Panc1 (cell line): Measurements from ENCODE around the gene PCDH15. TPM values are rescaled to one million over a fixed set of nuclear protein-coding genes. Genes with fewer than 3 reads are reported as not detected.

Experiments used
- ATAC-seq: fragments of 200-7000 bp; cut with Tn5 transposase; 2 replicates; pipeline ENCODE4 v1.9.1; 2020; ENCODE audit warnings: mild to moderate bottlenecking, moderate library complexity
- BruUV-seq: library from RNA; stranded (reverse); fragments of 400-500 nt; replicated peaks from 2 replicates; lab custom pipeline; 2021; lab: Mats Ljungman, UMichigan
- CTCF ChIA-PET: fragments of 300-600 bp; sonication (Branson Sonifier 250); formaldehyde crosslinking; loops from one replicate; lab custom pipeline; 2022; ENCODE audit warnings: antibody characterized with exemption; lab: Charles Lee
- POLR2A ChIA-PET: fragments of 300-600 bp; sonication (Branson Sonifier 250); formaldehyde crosslinking; loops from one replicate; lab custom pipeline; 2022; ENCODE audit warnings: antibody characterized with exemption; lab: Charles Lee
- DNase-seq: peaks from one replicate; pipeline ENCODE4 v3.0.0-alpha.2; 2010; ENCODE audit warnings: low read depth, low spot score
- H3K27ac ChIP-seq: 2 replicates; pipeline ENCODE4 v1.5.1; 2011; ENCODE audit warnings: mild to moderate bottlenecking, low read length, inconsistent platforms
- H3K27me3 ChIP-seq: fragments of 200-500 bp; sonication (Bioruptor generic); 2 replicates; pipeline ENCODE4 v1.6.0; 2014; ENCODE audit warnings: low read length, inconsistent platforms; ENCODE audit not compliant: control insufficient read depth, insufficient read depth
- H3K36me3 ChIP-seq: fragments of 200-500 bp; sonication (Bioruptor generic); 2 replicates; pipeline ENCODE4 v1.5.1; 2014; ENCODE audit warnings: inconsistent platforms, mild to moderate bottlenecking, low read length, moderate library complexity; ENCODE audit not compliant: control insufficient read depth, insufficient read depth
- H3K4me1 ChIP-seq: 2 replicates; pipeline ENCODE4 v1.5.1; 2011; ENCODE audit warnings: inconsistent platforms, mild to moderate bottlenecking, low read length, moderate library complexity; ENCODE audit not compliant: control insufficient read depth, insufficient read depth
- H3K4me3 ChIP-seq, 2 experiments: 2 replicates each; pipeline ENCODE4 v1.5.1; 2011 to 2012; ENCODE audit warnings: low read depth in 2 of 2, low read length in 2 of 2, mild to moderate bottlenecking in 2 of 2, inconsistent platforms in 1 of 2, moderate library complexity in 1 of 2
- H3K9me3 ChIP-seq: fragments of 200-500 bp; sonication (Bioruptor generic); 2 replicates; pipeline ENCODE4 v1.5.1; 2014; ENCODE audit warnings: low read depth, mild to moderate bottlenecking, inconsistent platforms, low read length, moderate library complexity; ENCODE audit not compliant: control insufficient read depth, insufficient read depth
- CTCF ChIP-seq: fragments of 450-650 bp; IDR thresholded peaks from 2 replicates; pipeline ENCODE4 v1.5.1; 2017; ENCODE audit warnings: mild to moderate bottlenecking
- POLR2AphosphoS5 ChIP-seq: IDR thresholded peaks from 2 replicates; pipeline ENCODE4 v1.6.1; 2012; ENCODE audit warnings: mild to moderate bottlenecking, low read depth, low read length, moderate library complexity
- REST ChIP-seq, 2 experiments: IDR thresholded peaks; 2 replicates each; pipeline ENCODE4 v1.6.1; 2011 to 2012; ENCODE audit warnings: low read depth in 2 of 2, control low read depth in 1 of 2, low read length in 1 of 2, mild to moderate bottlenecking in 1 of 2, moderate library complexity in 1 of 2; ENCODE audit not compliant: insufficient read depth in 1 of 2
- SIN3A ChIP-seq: IDR thresholded peaks from 2 replicates; pipeline ENCODE4 v1.6.1; 2012; ENCODE audit warnings: low read depth, mild to moderate bottlenecking, low read length, moderate library complexity, borderline replicate concordance; ENCODE audit not compliant: insufficient read depth
- TCF7L2 ChIP-seq: IDR thresholded peaks from 2 replicates; pipeline ENCODE4 v1.6.1; 2011; ENCODE audit warnings: mild to moderate bottlenecking, low read depth, low read length, inconsistent platforms
- in situ Hi-C: cut with HindIII; loops from 2 replicates; pipeline ENCODE4 v1.10.0; 2016; ENCODE audit warnings: low sequenced_read_pairs, low pct_unique_long_range_greater_than_20kb
- intact Hi-C: fragments of 100-400 bp; cut with micrococcal nuclease; formaldehyde crosslinking; loops from one replicate; pipeline ENCODE4 v1.10.0; 2022; ENCODE audit not compliant: unreplicated experiment
- total RNA-seq: library from RNA; stranded (reverse); gene quantifications from one replicate; pipeline ENCODE4 v1.2.1, GENCODE V29; 2021; ENCODE audit not compliant: unreplicated experiment

PCDH15 gene
- total RNA-seq, 1 experiment from 2014 or later: 0.18 TPM

- no peak for TF ChIP-seq POLR2AphosphoS5
- no peak for TF ChIP-seq TCF7L2
- TF ChIP-seq CTCF: no peak
- no peak for TF ChIP-seq REST (IDR thresholded peaks at IDR 0.05; ENCODE audit: insufficient read depth in 1 of 2, low read depth in 2 of 2, low read length in 1 of 2)
- TF ChIP-seq SIN3A: no peak
- Histone ChIP-seq H3K27ac (no peak overlapping the region), H3K4me3 (no peak overlapping the region), H3K27me3 (no peaks in the 10 kb centered on the region), H3K4me1 (no peaks in the 10 kb centered on the region), H3K36me3 (no peaks in the 10 kb centered on the region), H3K9me3 (0 out of 2 replicates have a peak, but pooled peaks cover 2% of the 10 kb centered on the region)
- ChIA-PET CTCF (no interaction called here), POLR2A (no interaction called here)
- BruUV-seq: no TSS peak
- intact Hi-C loops: no loop called here
- DNase-seq: no peak
- in situ Hi-C loops: no loop called here
- ATAC-seq: no peak
Observed at GRCh38 chr10:54234832-54235231, 566.2 kb downstream of the PCDH15 start.

- no peak for DNase-seq
- TF ChIP-seq TCF7L2 (no peak), POLR2AphosphoS5 (no peak), SIN3A (no peak), REST (IDR thresholded peaks at IDR 0.05; ENCODE audit: insufficient read depth in 1 of 2, low read depth in 2 of 2, low read length in 1 of 2) (no peak), CTCF (no peak)
- Histone ChIP-seq H3K9me3 (no peaks in the 10 kb centered on the region), H3K4me1 (no peaks in the 10 kb centered on the region), H3K4me3 (no peak overlapping the region), H3K36me3 (no peaks in the 10 kb centered on the region), H3K27me3 (no peaks in the 10 kb centered on the region), H3K27ac (no peak overlapping the region)
- intact Hi-C loops (no loop called here), in situ Hi-C loops (no loop called here)
- ChIA-PET CTCF (no interaction called here), POLR2A (no interaction called here)
- no TSS peak for BruUV-seq
- ATAC-seq: no peak
Observed at GRCh38 chr10:54203401-54203800, 597.6 kb downstream of the PCDH15 start.
